WTC11 (cell line): ENCODE measurements around the gene KSR1.

Experiments
- ETV6 ChIP-seq: sonication (generic); formaldehyde crosslinking; IDR thresholded peaks from 2 replicates; pipeline ENCODE4 v1.8.1; 2022; ENCODE audit warnings: mild to moderate bottlenecking, missing genetic modification reagents
- NR3C1 ChIP-seq: sonication (generic); formaldehyde crosslinking; conservative IDR thresholded peaks from 2 replicates; pipeline ENCODE4 v1.8.1; 2023; ENCODE audit warnings: low read depth, mild to moderate bottlenecking, missing genetic modification reagents
- ZNF138 ChIP-seq: sonication (generic); formaldehyde crosslinking; conservative IDR thresholded peaks from 2 replicates; pipeline ENCODE4 v1.8.1; 2022; ENCODE audit warnings: mild to moderate bottlenecking, moderate library complexity, missing genetic modification reagents
- TF ChIP-seq, protein P1 (sequence below): sonication (generic); formaldehyde crosslinking; IDR thresholded peaks from 2 replicates; pipeline ENCODE4 v1.8.0; 2022; ENCODE audit warnings: mild to moderate bottlenecking, missing genetic modification reagents
- TF ChIP-seq, protein P2 (sequence below): sonication (generic); formaldehyde crosslinking; IDR thresholded peaks from 2 replicates; pipeline ENCODE4 v1.8.1; 2022; ENCODE audit warnings: low read depth, mild to moderate bottlenecking, moderate library complexity, missing genetic modification reagents, borderline replicate concordance
- TF ChIP-seq, protein P3 (sequence below): sonication (generic); formaldehyde crosslinking; IDR thresholded peaks from 2 replicates; pipeline ENCODE4 v1.8.0; 2023; ENCODE audit warnings: missing genetic modification reagents
- TF ChIP-seq, protein P4 (sequence below): sonication (generic); formaldehyde crosslinking; IDR thresholded peaks from 2 replicates; pipeline ENCODE4 v1.8.0; 2022; ENCODE audit warnings: mild to moderate bottlenecking, missing genetic modification reagents
- TF ChIP-seq, protein P5 (sequence below): fragments of 200-600 bp; IDR thresholded peaks from 2 replicates; pipeline ENCODE4 v1.8.0; 2022; ENCODE audit warnings: antibody characterized with exemption

DNA sequence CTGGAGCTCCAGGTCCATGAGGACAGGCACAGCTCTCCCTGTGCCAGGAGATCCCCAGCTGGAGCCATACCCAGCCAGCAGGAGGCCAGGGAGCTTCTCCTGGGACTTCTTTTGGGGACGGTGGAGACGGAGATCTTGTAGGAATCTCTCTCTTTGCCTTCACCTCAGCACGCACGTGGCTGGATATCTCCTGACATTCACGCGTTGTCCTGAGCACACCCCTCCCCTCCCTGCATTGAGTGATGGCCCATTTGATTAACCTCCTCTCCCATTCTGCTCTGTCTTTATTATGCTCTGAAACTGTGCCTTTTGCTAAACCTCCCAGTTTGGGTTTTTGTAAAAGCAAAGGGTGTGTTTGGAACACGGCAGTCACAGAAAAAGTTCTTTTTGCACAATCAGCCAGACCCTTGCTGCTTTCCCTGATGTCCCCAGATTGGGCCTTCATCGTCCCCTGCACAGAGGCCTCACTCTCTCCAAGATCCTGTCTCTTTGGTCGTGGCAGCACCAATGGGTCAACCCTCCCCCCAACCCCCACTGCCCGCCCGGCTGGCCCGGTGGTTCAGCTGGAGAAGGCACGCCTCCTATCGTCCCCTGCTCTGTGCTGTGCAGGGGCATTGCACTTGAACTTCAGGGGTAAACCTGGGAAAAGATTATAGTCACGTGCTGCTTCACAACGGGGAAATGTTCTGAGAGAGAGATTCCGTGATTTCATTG is 142.2 kb downstream of the KSR1 start:
- TF ChIP-seq, protein P1, sequence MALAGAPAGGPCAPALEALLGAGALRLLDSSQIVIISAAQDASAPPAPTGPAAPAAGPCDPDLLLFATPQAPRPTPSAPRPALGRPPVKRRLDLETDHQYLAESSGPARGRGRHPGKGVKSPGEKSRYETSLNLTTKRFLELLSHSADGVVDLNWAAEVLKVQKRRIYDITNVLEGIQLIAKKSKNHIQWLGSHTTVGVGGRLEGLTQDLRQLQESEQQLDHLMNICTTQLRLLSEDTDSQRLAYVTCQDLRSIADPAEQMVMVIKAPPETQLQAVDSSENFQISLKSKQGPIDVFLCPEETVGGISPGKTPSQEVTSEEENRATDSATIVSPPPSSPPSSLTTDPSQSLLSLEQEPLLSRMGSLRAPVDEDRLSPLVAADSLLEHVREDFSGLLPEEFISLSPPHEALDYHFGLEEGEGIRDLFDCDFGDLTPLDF (CRISPR knock-in tag): no peak
- TF ChIP-seq ETV6 (CRISPR knock-in tag): no peak
- TF ChIP-seq, protein P2, sequence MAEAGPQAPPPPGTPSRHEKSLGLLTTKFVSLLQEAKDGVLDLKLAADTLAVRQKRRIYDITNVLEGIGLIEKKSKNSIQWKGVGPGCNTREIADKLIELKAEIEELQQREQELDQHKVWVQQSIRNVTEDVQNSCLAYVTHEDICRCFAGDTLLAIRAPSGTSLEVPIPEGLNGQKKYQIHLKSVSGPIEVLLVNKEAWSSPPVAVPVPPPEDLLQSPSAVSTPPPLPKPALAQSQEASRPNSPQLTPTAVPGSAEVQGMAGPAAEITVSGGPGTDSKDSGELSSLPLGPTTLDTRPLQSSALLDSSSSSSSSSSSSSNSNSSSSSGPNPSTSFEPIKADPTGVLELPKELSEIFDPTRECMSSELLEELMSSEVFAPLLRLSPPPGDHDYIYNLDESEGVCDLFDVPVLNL (CRISPR knock-in tag): no peak
- TF ChIP-seq, protein P3, sequence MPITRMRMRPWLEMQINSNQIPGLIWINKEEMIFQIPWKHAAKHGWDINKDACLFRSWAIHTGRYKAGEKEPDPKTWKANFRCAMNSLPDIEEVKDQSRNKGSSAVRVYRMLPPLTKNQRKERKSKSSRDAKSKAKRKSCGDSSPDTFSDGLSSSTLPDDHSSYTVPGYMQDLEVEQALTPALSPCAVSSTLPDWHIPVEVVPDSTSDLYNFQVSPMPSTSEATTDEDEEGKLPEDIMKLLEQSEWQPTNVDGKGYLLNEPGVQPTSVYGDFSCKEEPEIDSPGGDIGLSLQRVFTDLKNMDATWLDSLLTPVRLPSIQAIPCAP (CRISPR knock-in tag): no peak
- TF ChIP-seq, protein P4, sequence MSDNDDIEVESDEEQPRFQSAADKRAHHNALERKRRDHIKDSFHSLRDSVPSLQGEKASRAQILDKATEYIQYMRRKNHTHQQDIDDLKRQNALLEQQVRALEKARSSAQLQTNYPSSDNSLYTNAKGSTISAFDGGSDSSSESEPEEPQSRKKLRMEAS (CRISPR knock-in tag): no peak
- TF ChIP-seq, protein P5, sequence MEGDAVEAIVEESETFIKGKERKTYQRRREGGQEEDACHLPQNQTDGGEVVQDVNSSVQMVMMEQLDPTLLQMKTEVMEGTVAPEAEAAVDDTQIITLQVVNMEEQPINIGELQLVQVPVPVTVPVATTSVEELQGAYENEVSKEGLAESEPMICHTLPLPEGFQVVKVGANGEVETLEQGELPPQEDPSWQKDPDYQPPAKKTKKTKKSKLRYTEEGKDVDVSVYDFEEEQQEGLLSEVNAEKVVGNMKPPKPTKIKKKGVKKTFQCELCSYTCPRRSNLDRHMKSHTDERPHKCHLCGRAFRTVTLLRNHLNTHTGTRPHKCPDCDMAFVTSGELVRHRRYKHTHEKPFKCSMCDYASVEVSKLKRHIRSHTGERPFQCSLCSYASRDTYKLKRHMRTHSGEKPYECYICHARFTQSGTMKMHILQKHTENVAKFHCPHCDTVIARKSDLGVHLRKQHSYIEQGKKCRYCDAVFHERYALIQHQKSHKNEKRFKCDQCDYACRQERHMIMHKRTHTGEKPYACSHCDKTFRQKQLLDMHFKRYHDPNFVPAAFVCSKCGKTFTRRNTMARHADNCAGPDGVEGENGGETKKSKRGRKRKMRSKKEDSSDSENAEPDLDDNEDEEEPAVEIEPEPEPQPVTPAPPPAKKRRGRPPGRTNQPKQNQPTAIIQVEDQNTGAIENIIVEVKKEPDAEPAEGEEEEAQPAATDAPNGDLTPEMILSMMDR: no peak
- no peak for TF ChIP-seq NR3C1 (CRISPR knock-in tag)
- TF ChIP-seq ZNF138 (CRISPR knock-in tag): no peak
